Activated T-helper 1 cell treated with Interleukin-2 at 50 U/mL for 16 hours (primary cell): ENCODE results near the gene DIAPH2.
"Not testable (repeated sequence)": the region's sequence is repeated elsewhere in the genome, so short reads cannot be mapped to it uniquely, and the experiment has no call there.

ENCODE experiments used
- DNase-seq: peaks from one replicate; pipeline ENCODE4 v3.0.0-alpha.2; 2020; ENCODE audit warnings: low read depth

Gene DIAPH2

GRCh38 chrX:96719161-96719875, 34.7 kb downstream of the DIAPH2 start:
- no peak for DNase-seq

- no peak for DNase-seq
Measured at GRCh38 chrX:96721354-96721753, 36.7 kb downstream of the DIAPH2 start.

GRCh38 chrX:96722781-96723180, 38.1 kb downstream of the DIAPH2 start:
- no peak for DNase-seq

GRCh38 chrX:96729053-96729452, 44.4 kb downstream of the DIAPH2 start:
- DNase-seq = no peak

GRCh38 chrX:96729868-96730643, 45.4 kb downstream of the DIAPH2 start:
- no peak for DNase-seq

GRCh38 chrX:96731000-96731399, 46.4 kb downstream of the DIAPH2 start:
- not testable (repeated sequence) for DNase-seq

GRCh38 chrX:96743367-96744073, 58.9 kb downstream of the DIAPH2 start:
- DNase-seq = no peak

- DNase-seq = no peak
Measured at GRCh38 chrX:96752781-96753180, 68.1 kb downstream of the DIAPH2 start.

- no peak for DNase-seq
Measured at GRCh38 chrX:96753230-96753629, 68.6 kb downstream of the DIAPH2 start.

- no peak for DNase-seq
Measured at GRCh38 chrX:96756491-96756890, 71.8 kb downstream of the DIAPH2 start.

- no peak for DNase-seq
Measured at GRCh38 chrX:96761566-96761965, 76.9 kb downstream of the DIAPH2 start.

- DNase-seq = no peak
Measured at GRCh38 chrX:96763608-96764007, 79.0 kb downstream of the DIAPH2 start.

- no peak for DNase-seq
Measured at GRCh38 chrX:96764864-96765263, 80.2 kb downstream of the DIAPH2 start.

- DNase-seq = no peak
Measured at GRCh38 chrX:96770315-96770714, 85.7 kb downstream of the DIAPH2 start.

- no peak for DNase-seq
Measured at GRCh38 chrX:96771486-96771885, 86.8 kb downstream of the DIAPH2 start.

GRCh38 chrX:96774116-96774515, 89.5 kb downstream of the DIAPH2 start:
- DNase-seq = no peak

- no peak for DNase-seq
Measured at GRCh38 chrX:96776966-96777365, 92.3 kb downstream of the DIAPH2 start.

GRCh38 chrX:96791559-96791958, 106.9 kb downstream of the DIAPH2 start:
- DNase-seq = no peak

- DNase-seq = no peak
Measured at GRCh38 chrX:96792047-96792446, 107.4 kb downstream of the DIAPH2 start.

GRCh38 chrX:96798982-96799381, 114.3 kb downstream of the DIAPH2 start:
- DNase-seq = no peak

GRCh38 chrX:96807318-96807717, 122.7 kb downstream of the DIAPH2 start:
- no peak for DNase-seq

GRCh38 chrX:96820935-96821334, 136.3 kb downstream of the DIAPH2 start:
- no peak for DNase-seq

- DNase-seq = no peak
Measured at GRCh38 chrX:96824166-96824565, 139.5 kb downstream of the DIAPH2 start.
